ENCODE data around the gene PPP1R8. TPM values are rescaled to one million over a fixed set of nuclear protein-coding genes. Genes with fewer than 3 reads are reported as not detected.

Gene PPP1R8
- total and polyA plus RNA-seq, 10 of the 15 experiments (the other 5 are each of a cell fraction or from before 2014, with no cell fraction given) = 10.2 to 77.0 (median 53.0) TPM

GRCh38 chr1:27830621-27831440, at the start of gene PPP1R8 (continued):
- TF ChIP-seq RELB (IDR thresholded peaks at IDR 0.05; ENCODE audit: low read depth) (peak; percentile 92), E4F1 (IDR thresholded peaks at IDR 0.05; ENCODE audit: borderline replicate concordance, partially characterized antibody) (no peak), EP300 (IDR thresholded peaks at IDR 0.05; ENCODE audit: borderline replicate concordance in 1 of 2, control insufficient read depth in 1 of 2, low read depth in 2 of 2, low read length in 2 of 2) (0 out of 4 replicates have a peak, but pooled peaks of 1 of the 2 experiments have one; percentile 8), RFX5 (IDR thresholded peaks at IDR 0.05; ENCODE audit: low read depth, low read length) (no peak), JUND (IDR thresholded peaks at IDR 0.05; ENCODE audit: low read depth, low read length) (no peak), BCLAF1 (IDR thresholded peaks at IDR 0.05) (no peak), ATF2 (IDR thresholded peaks at IDR 0.05; ENCODE audit: low read length) (no peak), ZBED1 (IDR thresholded peaks at IDR 0.05; ENCODE audit: borderline replicate concordance) (no peak), PAX5 (IDR thresholded peaks at IDR 0.05; ENCODE audit: borderline replicate concordance, low read depth, low read length) (no peak), EGR1 (IDR thresholded peaks at IDR 0.05; ENCODE audit: borderline replicate concordance in 1 of 2, low read depth in 2 of 2, low read length in 2 of 2) (peak; percentile 32 to 87), SMAD1 (IDR thresholded peaks at IDR 0.05; ENCODE audit: low read depth, partially characterized antibody) (peak; percentile 76), ZNF622 (IDR thresholded peaks at IDR 0.05) (no peak), NRF1 (conservative IDR thresholded peaks at IDR 0.05; ENCODE audit: low read depth, low read length) (peak; percentile 57), ASH2L (IDR thresholded peaks at IDR 0.05; ENCODE audit: borderline replicate concordance, low read depth) (peak; percentile 86; the same call in 1 of the 2 replicates)
